Muscle layer of colon (tissue), 2 donors: ENCODE measurements around the gene GDF2.

Experiments
- H3K27ac ChIP-seq: one replicate; pipeline ENCODE4 v1.7.0; 2013; ENCODE audit warnings: low read depth, mild to moderate bottlenecking, low read length, moderate library complexity
- H3K27me3 ChIP-seq, 2 donors: one replicate each; pipeline ENCODE4 v1.7.0; 2013; ENCODE audit warnings: low read length in 2 of 2, mild to moderate bottlenecking in 2 of 2; ENCODE audit not compliant: insufficient read depth in 2 of 2, control insufficient read depth in 1 of 2
- H3K36me3 ChIP-seq: one replicate; pipeline ENCODE4 v1.7.0; 2013; ENCODE audit warnings: mild to moderate bottlenecking, low read length; ENCODE audit not compliant: insufficient read depth
- H3K4me1 ChIP-seq: one replicate; pipeline ENCODE4 v1.7.0; 2013; ENCODE audit warnings: mild to moderate bottlenecking, low read length; ENCODE audit not compliant: insufficient read depth
- H3K4me3 ChIP-seq, 2 donors: one replicate each; pipeline ENCODE4 v1.7.0; 2013; ENCODE audit warnings: low read length in 2 of 2, low read depth in 1 of 2, mild to moderate bottlenecking in 1 of 2, moderate library complexity in 1 of 2
- H3K9ac ChIP-seq: one replicate; pipeline ENCODE4 v1.7.0; 2013; ENCODE audit warnings: low read length
- H3K9me3 ChIP-seq: one replicate; pipeline ENCODE4 v1.7.0; 2013; ENCODE audit warnings: mild to moderate bottlenecking, low read length
- donor health status: abdominal sarcoma.
- donor health status: Adenocarcinoma of cecum.

The GDF2 gene

GRCh38 chr10:47322300-47323061, at the start of gene GDF2:
Gene GDF2, plus strand, starts transcription at chr10:47322454. Its CDS starts 215 bp downstream, at chr10:47322669.
- Histone ChIP-seq H3K4me1 (no peaks in the 10 kb centered on the region), H3K27me3 (no peaks in the 10 kb centered on the region), H3K27ac (no peak within 1 kb of the TSS), H3K36me3 (no peaks in the 10 kb centered on the region), H3K9me3 (no peaks in the 10 kb centered on the region), H3K9ac (no peak within 1 kb of the TSS), H3K4me3 (no peak within 1 kb of the TSS)

DNA sequence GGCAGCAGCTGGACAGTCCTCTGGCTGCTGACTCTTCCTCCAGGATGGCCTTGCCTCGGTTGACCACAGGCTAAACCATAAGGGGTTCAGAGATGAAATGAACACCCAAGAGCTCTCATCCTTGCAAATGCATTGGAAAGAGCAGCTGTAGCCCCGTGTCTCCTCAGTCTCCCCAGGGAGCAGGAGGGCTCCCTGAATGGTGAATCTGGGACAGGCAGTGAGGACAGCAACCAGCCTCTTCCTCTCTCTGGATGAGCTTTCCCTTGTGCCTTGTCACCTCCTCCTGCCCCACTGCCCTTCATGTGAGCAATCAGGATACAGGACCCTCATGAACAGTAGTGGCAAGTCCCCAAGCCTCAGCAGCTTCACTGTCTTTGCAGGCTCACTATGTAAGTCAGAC, 46.2 kb upstream of the GDF2 start:
- Histone ChIP-seq H3K27ac (no peak overlapping the region), H3K4me1 (no peaks in the 10 kb centered on the region), H3K27me3 (no peaks in the 10 kb centered on the region), H3K9ac (no peak overlapping the region), H3K4me3 (no peak overlapping the region), H3K36me3 (no peaks in the 10 kb centered on the region), H3K9me3 (no peaks in the 10 kb centered on the region)

GRCh38 chr10:47276576-47277351, 45.5 kb upstream of the GDF2 start:
- Histone ChIP-seq H3K4me1 (no peaks in the 10 kb centered on the region), H3K27ac (no peak overlapping the region), H3K36me3 (no peaks in the 10 kb centered on the region), H3K4me3 (no peak overlapping the region), H3K9me3 (no peaks in the 10 kb centered on the region), H3K27me3 (no peaks in the 10 kb centered on the region), H3K9ac (no peak overlapping the region)

DNA sequence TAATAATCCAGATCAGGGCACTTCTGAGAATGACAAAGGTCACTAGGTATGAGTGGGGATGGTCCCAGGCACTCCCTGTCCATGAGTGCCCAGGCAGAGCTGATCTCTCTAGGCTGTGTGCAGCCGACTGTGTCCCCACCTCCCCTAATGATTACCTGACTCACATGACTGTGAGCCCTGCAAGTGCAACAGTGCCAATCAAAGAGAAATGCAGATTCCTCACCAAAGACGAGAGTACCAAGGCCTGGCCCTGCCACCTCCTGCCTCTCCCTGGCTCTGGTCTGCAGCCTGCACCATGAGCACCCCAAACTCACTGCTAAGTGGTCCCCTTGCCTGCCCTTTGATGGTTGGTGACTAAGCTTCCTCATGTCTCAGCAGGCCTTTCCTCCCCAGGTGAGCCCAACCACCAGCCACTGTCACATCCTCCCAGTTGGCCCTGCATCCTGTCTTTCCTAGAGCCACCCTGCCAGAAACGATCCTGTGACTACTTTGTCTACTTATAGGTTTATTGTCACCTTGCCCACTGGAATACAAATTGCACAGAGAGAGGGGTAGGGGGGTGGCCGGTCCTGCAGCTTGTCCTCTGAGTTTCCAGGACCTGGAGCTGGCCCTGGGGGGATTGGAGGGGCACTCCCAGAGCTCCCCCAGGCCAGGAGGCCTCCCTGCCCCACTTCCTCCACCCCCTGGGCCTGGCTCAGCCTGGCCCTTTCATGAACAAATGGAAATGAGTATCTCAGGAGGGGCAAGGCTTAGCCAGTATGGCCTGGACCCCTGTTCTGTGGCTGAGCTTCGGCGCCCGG, 44.7 kb upstream of the GDF2 start:
- no peaks in the 10 kb centered on the region for H3K27me3 ChIP-seq
- no peak overlapping the region for H3K27ac ChIP-seq
- no peak overlapping the region for H3K9ac ChIP-seq
- H3K4me1 ChIP-seq = no peaks in the 10 kb centered on the region
- no peak overlapping the region for H3K4me3 ChIP-seq
- H3K9me3 ChIP-seq = no peaks in the 10 kb centered on the region
- H3K36me3 ChIP-seq = no peaks in the 10 kb centered on the region

GRCh38 chr10:47278152-47278473, 44.1 kb upstream of the GDF2 start:
- H3K4me1 ChIP-seq = no peaks in the 10 kb centered on the region
- H3K4me3 ChIP-seq = no peak overlapping the region
- no peaks in the 10 kb centered on the region for H3K36me3 ChIP-seq
- no peak overlapping the region for H3K27ac ChIP-seq
- H3K27me3 ChIP-seq = no peaks in the 10 kb centered on the region
- no peak overlapping the region for H3K9ac ChIP-seq
- H3K9me3 ChIP-seq = no peaks in the 10 kb centered on the region

GRCh38 chr10:47278720-47279119, 43.5 kb upstream of the GDF2 start:
- H3K4me1 ChIP-seq = no peaks in the 10 kb centered on the region
- no peaks in the 10 kb centered on the region for H3K27me3 ChIP-seq
- no peaks in the 10 kb centered on the region for H3K36me3 ChIP-seq
- no peak overlapping the region for H3K9ac ChIP-seq
- H3K9me3 ChIP-seq = no peaks in the 10 kb centered on the region
- H3K27ac ChIP-seq = no peak overlapping the region
- no peak overlapping the region for H3K4me3 ChIP-seq

GRCh38 chr10:47279276-47279675, 43.0 kb upstream of the GDF2 start:
- no peak overlapping the region for H3K27ac ChIP-seq
- H3K4me1 ChIP-seq = no peaks in the 10 kb centered on the region
- no peaks in the 10 kb centered on the region for H3K27me3 ChIP-seq
- no peaks in the 10 kb centered on the region for H3K36me3 ChIP-seq
- no peak overlapping the region for H3K9ac ChIP-seq
- H3K4me3 ChIP-seq = no peak overlapping the region
- no peaks in the 10 kb centered on the region for H3K9me3 ChIP-seq

GRCh38 chr10:47282005-47282656, 40.1 kb upstream of the GDF2 start:
- Histone ChIP-seq H3K4me3 (no peak overlapping the region), H3K9ac (no peak overlapping the region), H3K36me3 (no peaks in the 10 kb centered on the region), H3K4me1 (peaks cover 5% of the 10 kb centered on the region), H3K9me3 (no peaks in the 10 kb centered on the region), H3K27ac (no peak overlapping the region), H3K27me3 (no peaks in the 10 kb centered on the region)

DNA sequence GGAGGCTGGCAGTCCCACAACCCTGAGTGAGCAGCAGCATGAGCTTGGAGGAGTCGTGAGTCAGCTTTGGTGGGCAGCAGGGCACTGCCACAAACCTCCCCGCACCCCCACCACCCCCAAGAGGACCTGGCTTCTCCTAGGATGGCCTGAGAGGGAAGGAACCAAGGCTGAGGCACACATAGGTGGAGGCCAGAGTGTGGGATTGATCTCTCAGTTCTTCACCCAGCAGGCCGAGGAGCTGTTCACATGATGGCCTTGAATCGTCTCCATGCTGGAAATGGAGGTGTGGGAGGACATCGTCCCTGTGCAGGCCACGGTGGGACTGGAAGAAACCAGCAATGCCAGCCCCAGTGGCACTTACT, 39.6 kb upstream of the GDF2 start:
- no peaks in the 10 kb centered on the region for H3K27me3 ChIP-seq
- no peaks in the 10 kb centered on the region for H3K36me3 ChIP-seq
- H3K9ac ChIP-seq = no peak overlapping the region
- H3K4me1 ChIP-seq = peaks cover 10% of the 10 kb centered on the region
- no peak overlapping the region for H3K4me3 ChIP-seq
- no peak overlapping the region for H3K27ac ChIP-seq
- H3K9me3 ChIP-seq = no peaks in the 10 kb centered on the region

DNA sequence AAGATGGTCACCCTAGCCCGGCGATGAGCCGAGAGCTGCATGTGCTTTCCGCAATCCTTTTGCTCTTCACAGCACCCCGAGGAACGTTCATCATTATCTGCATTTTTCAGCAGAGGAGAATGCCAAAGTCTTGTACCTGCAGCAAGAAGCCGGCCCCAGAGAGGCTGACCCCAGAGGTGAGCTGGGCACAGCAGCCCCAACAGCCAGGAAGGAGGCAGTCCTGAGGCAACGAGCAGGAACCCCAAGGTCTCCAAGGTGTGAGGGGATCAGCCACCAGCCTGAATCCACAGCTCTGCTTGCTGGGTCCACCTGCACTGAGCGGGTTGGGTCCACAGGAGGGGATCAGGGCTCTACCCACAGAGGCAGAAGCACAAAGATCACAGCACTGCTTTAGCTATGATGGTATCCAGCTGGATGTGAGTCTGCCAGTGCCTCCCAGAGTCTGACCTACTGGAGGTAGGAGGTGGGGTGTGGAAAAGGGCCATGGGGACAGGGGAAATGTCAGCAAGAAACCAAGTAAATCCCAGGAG, 39.1 kb upstream of the GDF2 start:
- Histone ChIP-seq H3K4me3 (no peak overlapping the region), H3K36me3 (no peaks in the 10 kb centered on the region), H3K4me1 (peaks cover 11% of the 10 kb centered on the region), H3K27ac (no peak overlapping the region), H3K27me3 (no peaks in the 10 kb centered on the region), H3K9me3 (no peaks in the 10 kb centered on the region), H3K9ac (no peak overlapping the region)

DNA sequence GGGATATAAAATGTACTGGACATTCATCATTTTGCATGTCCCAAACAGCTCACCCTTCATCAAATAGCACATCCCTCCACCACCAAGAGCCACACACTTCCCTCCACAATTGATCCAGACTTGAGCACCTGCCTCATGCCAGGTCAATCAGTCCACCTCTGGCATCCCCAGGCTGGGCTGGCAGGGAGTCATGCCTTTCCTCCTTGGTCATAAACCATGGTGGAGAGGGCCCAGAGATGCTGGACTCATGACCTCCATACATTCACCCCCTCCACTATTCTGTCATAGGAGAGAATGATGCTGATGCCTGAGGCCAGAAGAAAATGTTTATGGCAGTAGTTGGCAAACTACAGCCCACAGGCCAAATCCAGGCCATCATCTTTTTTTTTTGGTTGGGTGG, 38.4 kb upstream of the GDF2 start:
- H3K36me3 ChIP-seq = no peaks in the 10 kb centered on the region
- no peaks in the 10 kb centered on the region for H3K27me3 ChIP-seq

More for the DNA sequence above, 38.4 kb upstream of the GDF2 start:
- Histone ChIP-seq H3K9ac (no peak overlapping the region), H3K9me3 (no peaks in the 10 kb centered on the region), H3K4me1 (peaks cover 11% of the 10 kb centered on the region), H3K27ac (no peak overlapping the region), H3K4me3 (no peak overlapping the region)
